AG09319 (cell line): ENCODE results near the gene SYP.

ENCODE experiments used
- DNase-seq: peaks from one replicate; pipeline ENCODE4 v3.0.0-alpha.2; 2010; ENCODE audit warnings: low read depth; ENCODE audit errors: extremely low read depth
- CTCF ChIP-seq: IDR thresholded peaks from 2 replicates; pipeline ENCODE4 v1.5.1; 2011; ENCODE audit warnings: low read depth, mild to moderate bottlenecking, inconsistent platforms, low read length, moderate library complexity

Gene SYP

GRCh38 chrX:49231333-49232000 is 31.5 kb upstream of the SYP start:
- no peak for TF ChIP-seq CTCF
- DNase-seq: no peak

- TF ChIP-seq CTCF: no peak; the same call in 1 of the 2 replicates
- no peak for DNase-seq
These were observed 30.7 kb upstream of the SYP start for GRCh38 chrX:49230500-49231232.

DNA sequence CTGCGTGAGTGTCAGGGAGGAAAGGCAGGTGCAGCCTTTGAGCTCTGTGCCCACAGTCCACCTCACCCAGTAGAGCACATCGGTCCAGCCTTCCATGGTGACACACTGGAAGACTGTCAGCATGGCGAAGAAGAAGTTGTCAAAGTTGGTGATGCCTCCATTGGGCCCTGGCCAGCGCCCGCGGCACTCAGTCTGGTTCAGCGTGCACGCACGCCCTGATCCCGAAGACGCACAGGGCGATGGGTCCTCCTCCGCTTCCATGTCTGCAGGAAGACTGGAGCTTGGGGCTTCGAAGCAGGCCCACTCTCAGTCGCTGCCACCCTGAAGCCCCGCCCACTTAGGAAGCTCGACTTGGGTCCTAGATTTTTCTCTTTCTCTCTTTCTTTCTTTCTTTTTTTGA is 28.2 kb upstream of the SYP start:
- TF ChIP-seq CTCF: no peak
- no peak for DNase-seq

DNA sequence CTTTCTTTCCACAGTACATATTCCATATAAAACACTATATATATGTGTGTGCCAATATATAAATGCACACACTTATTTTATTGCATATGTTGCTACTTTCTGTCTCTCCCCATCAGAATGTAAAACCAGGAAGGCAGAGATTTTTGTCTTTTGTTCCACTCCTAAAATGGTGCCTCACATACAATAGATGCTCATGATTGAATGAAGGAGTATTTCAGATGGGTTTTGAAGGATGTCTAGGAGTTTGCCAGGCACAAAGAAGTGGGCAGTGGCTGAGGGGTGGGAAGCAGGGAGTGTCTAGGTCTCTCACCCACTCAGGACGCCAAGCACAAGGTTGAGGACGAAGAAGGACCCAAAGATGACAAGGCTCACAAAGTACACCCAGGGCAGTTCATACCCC is 27.7 kb upstream of the SYP start:
- no peak for DNase-seq
- no peak for TF ChIP-seq CTCF

DNA sequence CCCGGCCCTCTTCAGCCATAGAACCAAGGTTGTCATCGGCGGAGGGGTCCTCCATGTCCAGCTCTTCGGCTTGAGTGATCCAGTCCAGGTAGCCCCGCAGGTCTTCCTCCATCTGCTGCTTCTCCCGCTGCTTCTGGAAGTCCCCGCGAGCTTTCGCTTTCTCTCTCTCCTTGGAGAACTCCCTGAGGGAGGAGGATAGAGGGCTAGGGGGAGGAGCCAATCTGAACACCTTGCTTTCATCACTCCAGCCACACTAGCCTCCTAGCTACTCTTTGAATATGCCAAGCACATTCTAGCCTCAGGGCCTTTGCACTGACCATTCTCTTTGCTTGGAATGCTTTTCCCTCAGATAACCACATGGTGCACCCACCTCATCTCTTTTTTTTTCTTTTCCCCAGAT is 27.0 kb upstream of the SYP start:
- no peak for TF ChIP-seq CTCF

DNA sequence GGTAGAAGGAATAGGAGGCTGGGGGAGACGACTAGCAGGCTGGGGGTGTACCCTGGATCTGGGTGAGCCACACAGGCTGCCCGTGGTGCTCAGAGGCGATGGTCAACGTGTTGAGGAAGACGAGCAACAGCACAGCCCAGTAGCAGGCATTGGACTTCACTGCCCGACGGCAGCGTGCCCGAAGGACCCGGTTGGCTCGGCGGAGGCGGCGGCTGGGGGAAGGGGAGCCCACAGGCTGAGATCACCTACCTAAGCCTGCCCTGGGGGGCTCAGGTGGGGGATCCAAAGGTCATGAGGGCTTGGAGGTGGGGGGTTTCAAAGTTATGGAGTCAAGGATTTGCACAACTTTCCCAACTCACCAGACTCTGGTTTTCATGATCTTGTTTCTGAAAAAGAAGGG is 25.9 kb upstream of the SYP start:
- no peak for DNase-seq
- no peak for TF ChIP-seq CTCF

More for the DNA sequence above, 27.0 kb upstream of the SYP start:
- DNase-seq: no peak

GRCh38 chrX:49221868-49222267 is 21.9 kb upstream of the SYP start:
- DNase-seq: no peak
- TF ChIP-seq CTCF: no peak
